ENCODE data around the gene FAM107B.

The FAM107B gene

DNA sequence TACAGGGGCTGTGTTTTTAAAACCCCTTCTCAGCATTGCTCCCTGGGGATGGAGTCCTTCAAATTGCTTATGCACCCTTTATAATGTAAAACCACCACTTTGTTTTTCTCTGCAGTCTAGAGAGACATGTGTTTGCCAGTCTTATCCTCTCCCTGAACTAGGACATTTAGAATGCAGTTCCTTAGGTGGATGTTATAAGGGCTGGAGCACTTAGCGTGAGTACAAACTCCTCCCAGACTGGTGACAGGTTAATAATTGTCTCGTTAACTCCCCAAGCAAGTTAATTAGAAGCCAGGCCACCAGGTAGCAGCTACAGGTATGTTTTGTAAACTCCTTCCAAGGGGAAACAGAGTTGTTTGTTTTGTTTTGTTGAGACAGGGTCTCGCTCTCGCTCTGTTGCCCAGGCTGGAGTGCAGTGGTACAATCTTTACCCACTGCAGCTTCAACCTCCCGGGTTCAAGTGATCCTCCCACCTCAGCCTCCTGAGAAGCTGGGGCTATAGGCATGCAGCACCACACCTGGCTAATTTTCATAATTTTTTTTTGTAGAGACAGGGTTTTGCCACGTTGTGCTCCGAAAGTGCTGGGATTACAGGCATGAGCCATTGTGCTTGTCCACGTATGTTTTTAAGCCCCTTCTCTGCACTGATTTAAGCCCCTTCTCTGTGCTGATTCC, 100.2 kb downstream of the FAM107B start:
- TF ChIP-seq SIN3A (IDR thresholded peaks at IDR 0.05; ENCODE audit: borderline replicate concordance, insufficient read depth, low read length): no peak
- no peak for TF ChIP-seq POLR2AphosphoS5 (IDR thresholded peaks at IDR 0.05; ENCODE audit: low read depth, low read length)
- TF ChIP-seq, protein P1, sequence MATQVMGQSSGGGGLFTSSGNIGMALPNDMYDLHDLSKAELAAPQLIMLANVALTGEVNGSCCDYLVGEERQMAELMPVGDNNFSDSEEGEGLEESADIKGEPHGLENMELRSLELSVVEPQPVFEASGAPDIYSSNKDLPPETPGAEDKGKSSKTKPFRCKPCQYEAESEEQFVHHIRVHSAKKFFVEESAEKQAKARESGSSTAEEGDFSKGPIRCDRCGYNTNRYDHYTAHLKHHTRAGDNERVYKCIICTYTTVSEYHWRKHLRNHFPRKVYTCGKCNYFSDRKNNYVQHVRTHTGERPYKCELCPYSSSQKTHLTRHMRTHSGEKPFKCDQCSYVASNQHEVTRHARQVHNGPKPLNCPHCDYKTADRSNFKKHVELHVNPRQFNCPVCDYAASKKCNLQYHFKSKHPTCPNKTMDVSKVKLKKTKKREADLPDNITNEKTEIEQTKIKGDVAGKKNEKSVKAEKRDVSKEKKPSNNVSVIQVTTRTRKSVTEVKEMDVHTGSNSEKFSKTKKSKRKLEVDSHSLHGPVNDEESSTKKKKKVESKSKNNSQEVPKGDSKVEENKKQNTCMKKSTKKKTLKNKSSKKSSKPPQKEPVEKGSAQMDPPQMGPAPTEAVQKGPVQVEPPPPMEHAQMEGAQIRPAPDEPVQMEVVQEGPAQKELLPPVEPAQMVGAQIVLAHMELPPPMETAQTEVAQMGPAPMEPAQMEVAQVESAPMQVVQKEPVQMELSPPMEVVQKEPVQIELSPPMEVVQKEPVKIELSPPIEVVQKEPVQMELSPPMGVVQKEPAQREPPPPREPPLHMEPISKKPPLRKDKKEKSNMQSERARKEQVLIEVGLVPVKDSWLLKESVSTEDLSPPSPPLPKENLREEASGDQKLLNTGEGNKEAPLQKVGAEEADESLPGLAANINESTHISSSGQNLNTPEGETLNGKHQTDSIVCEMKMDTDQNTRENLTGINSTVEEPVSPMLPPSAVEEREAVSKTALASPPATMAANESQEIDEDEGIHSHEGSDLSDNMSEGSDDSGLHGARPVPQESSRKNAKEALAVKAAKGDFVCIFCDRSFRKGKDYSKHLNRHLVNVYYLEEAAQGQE (IDR thresholded peaks at IDR 0.05; ENCODE audit: insufficient read depth in 1 of 2, low read depth in 2 of 2, low read length in 2 of 2): no peak

DNA sequence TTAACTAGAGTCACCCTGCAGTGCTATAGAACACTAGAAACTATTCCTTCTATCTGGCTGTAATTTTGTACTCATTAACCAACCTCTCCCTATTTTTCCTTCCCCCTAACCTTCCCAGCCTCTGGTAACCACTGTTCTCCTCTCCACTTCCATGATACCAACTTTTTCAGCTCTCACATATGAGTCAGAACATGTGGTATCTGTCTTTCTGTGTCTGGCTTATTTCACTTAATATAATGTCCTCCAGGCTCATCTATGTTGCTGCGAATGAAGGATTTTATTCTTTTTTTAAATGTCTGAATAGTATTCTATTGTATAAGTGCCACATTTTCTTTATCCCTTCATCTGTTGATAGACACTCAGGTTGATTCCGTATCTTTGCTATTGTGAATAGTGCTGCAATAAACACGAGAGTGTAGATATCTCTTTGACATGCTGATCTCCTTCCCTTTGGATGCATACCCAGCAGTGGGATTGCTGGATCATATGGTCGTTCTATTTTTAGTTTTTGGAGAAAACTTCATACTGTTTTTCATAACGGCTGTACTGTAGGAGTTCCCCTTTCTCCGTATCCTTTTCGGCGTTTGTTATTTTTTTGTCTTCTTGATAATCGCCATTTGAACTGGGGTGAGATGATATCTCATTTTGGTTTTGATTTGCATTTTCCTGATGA, 101.4 kb downstream of the FAM107B start:
- TF ChIP-seq FOXP2 (optimal IDR thresholded peaks at IDR 0.05; ENCODE audit: borderline replicate concordance, extremely low read depth, extremely low read length, insufficient read depth) (no peak), POLR2AphosphoS5 (IDR thresholded peaks at IDR 0.05; ENCODE audit: low read depth, low read length) (no peak), TAF1 (IDR thresholded peaks at IDR 0.05; ENCODE audit: borderline replicate concordance, insufficient read depth, low read length) (no peak), SIN3A (IDR thresholded peaks at IDR 0.05; ENCODE audit: borderline replicate concordance, insufficient read depth, low read length) (no peak)
- TF ChIP-seq, protein P1 (IDR thresholded peaks at IDR 0.05; ENCODE audit: insufficient read depth in 1 of 2, low read depth in 2 of 2, low read length in 2 of 2): no peak

DNA sequence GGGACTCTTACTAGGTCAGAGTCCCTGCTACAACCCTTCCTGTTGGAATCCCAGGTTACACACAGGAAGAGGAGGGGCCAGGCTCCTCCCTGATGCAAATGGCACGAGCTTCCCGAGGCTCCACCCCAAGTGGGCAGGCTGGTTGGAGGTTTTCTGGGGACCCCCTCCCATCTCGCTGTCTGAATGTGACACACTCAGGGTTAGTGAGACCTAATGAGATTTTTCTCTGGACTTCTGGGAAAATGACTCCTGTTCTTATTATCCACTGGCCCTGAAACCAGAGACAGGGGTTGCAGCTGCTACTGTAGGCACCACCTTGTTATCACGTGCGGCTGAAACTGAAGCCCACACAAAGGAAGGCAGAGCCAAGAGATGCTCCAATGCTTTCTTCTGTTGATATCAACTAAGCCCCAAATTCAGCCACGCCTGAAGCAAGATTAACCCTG, 103.3 kb downstream of the FAM107B start:
- TF ChIP-seq FOXP2 (optimal IDR thresholded peaks at IDR 0.05; ENCODE audit: borderline replicate concordance, extremely low read depth, extremely low read length, insufficient read depth) (no peak), TAF1 (IDR thresholded peaks at IDR 0.05; ENCODE audit: borderline replicate concordance, insufficient read depth, low read length) (no peak), POLR2AphosphoS5 (IDR thresholded peaks at IDR 0.05; ENCODE audit: low read depth, low read length) (no peak), SIN3A (IDR thresholded peaks at IDR 0.05; ENCODE audit: borderline replicate concordance, insufficient read depth, low read length) (no peak)
- TF ChIP-seq, protein P1 (IDR thresholded peaks at IDR 0.05; ENCODE audit: insufficient read depth in 1 of 2, low read depth in 2 of 2, low read length in 2 of 2): no peak

DNA sequence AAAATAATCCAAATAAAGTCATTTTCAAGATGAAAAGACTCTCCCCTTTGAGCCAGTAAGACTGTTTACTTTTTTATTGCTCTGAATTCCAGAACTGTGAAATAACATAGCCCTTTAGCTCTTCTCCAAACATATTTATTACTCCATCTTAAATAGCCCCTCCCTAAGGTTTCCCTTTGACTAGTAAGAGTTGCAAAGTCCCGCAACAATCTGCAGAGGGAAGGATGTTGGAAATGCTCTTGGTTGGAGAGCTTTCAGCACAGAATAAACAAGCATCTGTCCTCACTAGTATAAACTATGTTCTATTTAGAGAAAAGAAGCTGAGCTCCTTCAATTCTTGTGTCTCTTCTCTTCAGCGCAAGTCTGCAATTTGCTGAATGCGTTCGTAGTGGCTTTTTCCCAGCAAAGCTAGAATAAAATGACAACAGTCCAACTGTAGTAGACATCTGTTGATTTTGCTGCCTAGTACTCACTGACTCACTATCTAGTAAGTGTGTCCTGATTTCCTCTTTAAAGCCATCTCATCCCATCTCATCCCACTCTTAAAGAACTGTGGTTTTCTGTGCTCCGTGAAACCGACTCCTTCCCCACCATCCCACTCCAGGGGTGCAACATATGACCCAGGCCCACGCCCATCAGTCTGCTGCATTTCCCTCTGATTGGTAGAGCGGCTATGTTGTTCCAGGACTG, 104.0 kb downstream of the FAM107B start:
- TF ChIP-seq TAF1 (IDR thresholded peaks at IDR 0.05; ENCODE audit: borderline replicate concordance, insufficient read depth, low read length) (no peak), FOXP2 (optimal IDR thresholded peaks at IDR 0.05; ENCODE audit: borderline replicate concordance, extremely low read depth, extremely low read length, insufficient read depth) (no peak), POLR2AphosphoS5 (IDR thresholded peaks at IDR 0.05; ENCODE audit: low read depth, low read length) (no peak), SIN3A (IDR thresholded peaks at IDR 0.05; ENCODE audit: borderline replicate concordance, insufficient read depth, low read length) (no peak)
- TF ChIP-seq, protein P1 (IDR thresholded peaks at IDR 0.05; ENCODE audit: insufficient read depth in 1 of 2, low read depth in 2 of 2, low read length in 2 of 2): no peak

Measured in PFSK-1 (cell line).